Astrocyte of the spinal cord (primary cell): ENCODE results near the gene TEX29.

ENCODE experiments used
- DNase-seq: peaks from one replicate; pipeline ENCODE4 v3.0.0; 2011; ENCODE audit warnings: low read depth, low spot score
- H3K4me3 ChIP-seq: 2 replicates; pipeline ENCODE4 v1.5.1; 2011; ENCODE audit warnings: low read depth, mild to moderate bottlenecking, low read length, moderate library complexity
- CTCF ChIP-seq: IDR thresholded peaks from 2 replicates; pipeline ENCODE4 v1.5.1; 2012; ENCODE audit warnings: low read depth, mild to moderate bottlenecking, low read length, inconsistent platforms
- in situ Hi-C: cut with HindIII; loops from 2 replicates; pipeline ENCODE4 v1.10.0; 2017; ENCODE audit warnings: low sequenced_read_pairs

Gene TEX29

DNA sequence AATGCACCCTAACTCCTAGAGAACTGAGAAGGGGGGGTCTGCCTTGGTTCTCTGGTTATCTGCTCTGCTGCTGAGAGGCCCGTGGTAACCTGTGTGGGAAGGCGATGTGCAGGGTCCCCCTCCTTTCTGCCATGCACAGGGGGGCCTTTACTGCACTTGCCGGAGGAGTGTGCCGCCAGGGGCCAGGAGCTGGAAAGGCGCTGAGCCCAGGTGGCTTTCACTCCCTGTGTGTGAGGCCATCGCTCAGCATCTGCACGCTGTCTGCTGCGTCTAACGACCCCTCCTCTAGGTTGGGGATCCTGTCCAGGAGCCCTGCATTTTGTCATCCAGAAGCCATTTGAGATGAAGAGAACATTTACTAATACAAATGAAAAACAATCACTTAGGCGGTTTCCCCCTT, 37.0 kb upstream of the TEX29 start:
- DNase-seq: no peak
- in situ Hi-C loops: no loop called here
- no peak overlapping the region for H3K4me3 ChIP-seq
- no peak for TF ChIP-seq CTCF

DNA sequence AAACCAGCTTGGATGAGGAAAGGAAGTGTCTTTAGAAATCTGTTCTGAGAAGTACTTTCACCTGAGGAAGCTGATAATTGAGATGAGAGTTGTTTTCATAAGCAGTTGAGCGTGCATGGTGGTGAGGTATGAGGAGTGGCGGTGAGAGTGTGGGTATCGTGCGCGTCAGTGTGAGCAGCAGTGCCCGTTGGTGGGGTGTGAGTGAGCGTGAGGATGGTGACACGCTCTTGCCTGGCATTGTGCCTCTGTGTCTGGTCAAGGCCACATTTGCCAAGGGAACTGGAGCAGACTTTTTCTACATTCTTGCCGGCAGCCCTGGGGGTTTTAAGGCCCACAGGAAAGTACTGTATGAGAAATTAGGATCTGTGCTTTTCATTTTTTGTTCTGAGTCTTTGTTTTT, 36.5 kb upstream of the TEX29 start:
- no peak for DNase-seq
- TF ChIP-seq CTCF: no peak
- H3K4me3 ChIP-seq: no peak overlapping the region
- in situ Hi-C loops: no loop called here

- DNase-seq: no peak
- TF ChIP-seq CTCF: no peak
- no peak overlapping the region for H3K4me3 ChIP-seq
- in situ Hi-C loops: no loop called here
Measured at GRCh38 chr13:111284565-111284964, 35.9 kb upstream of the TEX29 start.

DNA sequence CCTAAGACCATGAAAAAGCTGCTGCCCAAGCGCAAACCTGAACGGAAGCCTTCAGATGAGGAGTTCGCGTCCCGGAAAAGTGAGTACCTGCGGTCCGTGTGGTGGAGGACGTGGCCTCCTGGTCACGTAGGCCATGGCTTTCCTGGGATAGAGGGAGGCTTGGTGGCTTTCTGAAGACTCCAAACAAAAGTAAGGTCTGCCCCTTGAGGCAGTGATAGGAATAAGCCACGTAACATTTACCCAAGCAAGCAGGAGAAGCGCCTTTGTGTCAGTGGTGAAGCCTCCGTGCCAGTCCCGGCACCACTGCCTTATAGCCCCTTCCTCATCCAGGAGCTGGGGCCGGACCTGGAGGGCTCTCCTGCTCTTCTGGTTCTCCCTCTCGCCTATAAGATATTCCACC, 34.3 kb upstream of the TEX29 start:
- DNase-seq: no peak
- in situ Hi-C loops: no loop called here
- no peak overlapping the region for H3K4me3 ChIP-seq
- no peak for TF ChIP-seq CTCF

- no peak for TF ChIP-seq CTCF
- H3K4me3 ChIP-seq: no peak overlapping the region
- in situ Hi-C loops: no loop called here
- DNase-seq: no peak
Measured at GRCh38 chr13:111286749-111287148, 33.7 kb upstream of the TEX29 start.

GRCh38 chr13:111287201-111287600, 33.2 kb upstream of the TEX29 start:
- H3K4me3 ChIP-seq: no peak overlapping the region
- in situ Hi-C loops: no loop called here
- no peak for TF ChIP-seq CTCF
- no peak for DNase-seq

DNA sequence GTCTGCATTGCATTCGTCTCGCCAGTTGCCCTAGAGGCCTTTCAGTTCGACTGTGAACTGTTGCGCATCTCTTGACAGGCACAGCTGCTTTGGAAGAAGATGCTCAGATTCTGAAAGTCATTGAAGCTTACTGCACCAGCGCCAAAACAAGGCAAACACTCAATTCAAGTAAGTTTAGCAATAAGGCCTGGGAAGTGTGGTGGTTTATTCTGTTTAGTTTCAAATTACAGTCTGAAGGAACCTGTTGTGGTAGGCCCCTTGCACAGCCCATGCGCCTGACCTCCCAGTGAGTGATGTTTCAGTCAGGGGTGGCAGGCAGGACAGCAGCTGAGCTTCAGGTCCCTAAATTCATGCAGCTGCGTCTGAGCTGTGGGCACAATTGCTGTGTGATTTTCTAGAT, 32.2 kb upstream of the TEX29 start:
- in situ Hi-C loops: no loop called here
- TF ChIP-seq CTCF: no peak
- H3K4me3 ChIP-seq: no peak overlapping the region
- no peak for DNase-seq
